Uterus (tissue), 2 donors: ENCODE measurements around the gene DIPK2B.

Experiments used
- CTCF ChIP-seq, 4 experiments: fragments of 200-600 bp in 2 of 4; fragments of 450-650 bp in 2 of 4; sonication (generic) in 2 of 4; IDR thresholded peaks; one replicate each; pipeline ENCODE4 v1.5.1; 2016 to 2019; ENCODE audit warnings: antibody characterized with exemption in 4 of 4, mild to moderate bottlenecking in 2 of 4, moderate library complexity in 1 of 4
- POLR2A ChIP-seq, 2 donors: fragments of 450-650 bp; IDR thresholded peaks; one replicate each; pipeline ENCODE4 v1.6.1; 2016; ENCODE audit warnings: antibody characterized with exemption in 2 of 2, mild to moderate bottlenecking in 1 of 2, moderate library complexity in 1 of 2

GRCh38 chrX:45191383-45191782, 9.3 kb downstream of the DIPK2B start:
- TF ChIP-seq CTCF (IDR thresholded peaks at IDR 0.05) (no peak), POLR2A (IDR thresholded peaks at IDR 0.05) (no peak)
